ENCODE data around the gene MED9. TPM values are rescaled to one million over a fixed set of nuclear protein-coding genes. Genes with fewer than 3 reads are reported as not detected.

The MED9 gene
- total and polyA plus RNA-seq, 10 of the 15 experiments (the other 5 are each of a cell fraction or from before 2014, with no cell fraction given), result 1.5 to 22.4 (median 14.8) TPM

DNA sequence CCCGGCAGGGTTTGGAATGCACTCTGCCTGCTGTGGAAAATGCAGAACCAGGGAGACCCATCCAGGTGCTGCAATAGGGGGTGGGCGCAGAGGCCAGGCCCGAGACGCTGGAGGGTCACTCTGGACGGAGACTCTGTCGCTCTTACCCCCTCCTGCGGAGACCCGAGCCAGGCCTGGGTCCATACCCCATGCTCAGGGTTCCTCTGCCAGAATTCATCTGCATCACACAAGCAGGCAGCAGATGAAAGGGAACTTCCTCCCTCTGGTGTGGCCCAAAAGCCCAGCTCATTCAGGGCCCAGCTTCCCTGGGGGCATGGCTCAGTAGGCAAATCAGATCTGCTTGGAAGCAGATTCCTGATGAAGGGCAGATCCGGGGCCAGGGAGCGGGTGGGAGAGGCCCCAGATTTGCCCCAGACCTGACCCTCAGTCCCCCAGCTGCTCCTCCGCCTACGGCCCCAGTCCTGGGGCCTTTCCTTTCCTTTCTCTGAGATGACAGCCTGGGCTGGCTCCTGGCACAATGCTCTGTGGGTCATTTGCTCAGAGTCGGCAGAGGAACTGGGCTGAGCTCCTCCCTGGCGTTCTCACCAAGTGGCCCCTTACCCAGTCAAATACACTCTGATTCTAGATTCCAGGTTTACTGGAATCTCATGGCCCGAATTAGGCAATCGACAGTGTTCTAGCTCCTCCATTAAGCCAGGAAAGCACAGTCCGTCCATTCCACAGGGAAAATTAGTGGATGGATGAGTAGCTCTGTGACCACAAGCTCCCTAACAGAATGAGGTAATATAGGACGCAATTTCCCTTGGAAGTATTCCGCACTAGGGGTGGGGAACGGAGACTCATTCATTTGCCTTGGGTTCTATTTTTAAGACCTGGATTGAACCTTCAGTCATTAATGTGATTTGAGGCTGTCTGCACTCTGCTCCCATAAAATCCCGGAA lies 38.5 kb downstream of the MED9 start:
- WGBS (ENCODE audit: insufficient coverage, insufficient replicate concordance, low lambda C conversion rate, missing lambda C conversion rate), result 65% methylated on average over 21 of the region's 21 CpGs
- no TSS peak for BruUV-seq (replicated peaks)
- no peaks in the 10 kb centered on the region for H3K36me3 ChIP-seq (ENCODE audit: control insufficient read depth in 2 of 2, insufficient read depth in 2 of 2, low read length in 1 of 2)

More for the DNA sequence above, 38.5 kb downstream of the MED9 start:
- TF ChIP-seq TARDBP (IDR thresholded peaks at IDR 0.05; ENCODE audit: borderline replicate concordance) (no peak), RBBP5 (conservative IDR thresholded peaks at IDR 0.05) (no peak), KLF5 (IDR thresholded peaks at IDR 0.05; ENCODE audit: partially characterized antibody) (no peak), ZNF622 (IDR thresholded peaks at IDR 0.05) (no peak), ZBTB11 (CRISPR knock-in tag; IDR thresholded peaks at IDR 0.05) (no peak), BRCA1 (IDR thresholded peaks at IDR 0.05; ENCODE audit: low read depth, low read length) (no peak), CEBPB (IDR thresholded peaks at IDR 0.05; ENCODE audit: borderline replicate concordance in 1 of 2, low read depth in 2 of 2, low read length in 2 of 2) (no peak)
- TF ChIP-seq, protein P1, sequence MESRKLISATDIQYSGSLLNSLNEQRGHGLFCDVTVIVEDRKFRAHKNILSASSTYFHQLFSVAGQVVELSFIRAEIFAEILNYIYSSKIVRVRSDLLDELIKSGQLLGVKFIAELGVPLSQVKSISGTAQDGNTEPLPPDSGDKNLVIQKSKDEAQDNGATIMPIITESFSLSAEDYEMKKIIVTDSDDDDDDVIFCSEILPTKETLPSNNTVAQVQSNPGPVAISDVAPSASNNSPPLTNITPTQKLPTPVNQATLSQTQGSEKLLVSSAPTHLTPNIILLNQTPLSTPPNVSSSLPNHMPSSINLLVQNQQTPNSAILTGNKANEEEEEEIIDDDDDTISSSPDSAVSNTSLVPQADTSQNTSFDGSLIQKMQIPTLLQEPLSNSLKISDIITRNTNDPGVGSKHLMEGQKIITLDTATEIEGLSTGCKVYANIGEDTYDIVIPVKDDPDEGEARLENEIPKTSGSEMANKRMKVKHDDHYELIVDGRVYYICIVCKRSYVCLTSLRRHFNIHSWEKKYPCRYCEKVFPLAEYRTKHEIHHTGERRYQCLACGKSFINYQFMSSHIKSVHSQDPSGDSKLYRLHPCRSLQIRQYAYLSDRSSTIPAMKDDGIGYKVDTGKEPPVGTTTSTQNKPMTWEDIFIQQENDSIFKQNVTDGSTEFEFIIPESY (IDR thresholded peaks at IDR 0.05), result no peak
- TF ChIP-seq, protein P2, sequence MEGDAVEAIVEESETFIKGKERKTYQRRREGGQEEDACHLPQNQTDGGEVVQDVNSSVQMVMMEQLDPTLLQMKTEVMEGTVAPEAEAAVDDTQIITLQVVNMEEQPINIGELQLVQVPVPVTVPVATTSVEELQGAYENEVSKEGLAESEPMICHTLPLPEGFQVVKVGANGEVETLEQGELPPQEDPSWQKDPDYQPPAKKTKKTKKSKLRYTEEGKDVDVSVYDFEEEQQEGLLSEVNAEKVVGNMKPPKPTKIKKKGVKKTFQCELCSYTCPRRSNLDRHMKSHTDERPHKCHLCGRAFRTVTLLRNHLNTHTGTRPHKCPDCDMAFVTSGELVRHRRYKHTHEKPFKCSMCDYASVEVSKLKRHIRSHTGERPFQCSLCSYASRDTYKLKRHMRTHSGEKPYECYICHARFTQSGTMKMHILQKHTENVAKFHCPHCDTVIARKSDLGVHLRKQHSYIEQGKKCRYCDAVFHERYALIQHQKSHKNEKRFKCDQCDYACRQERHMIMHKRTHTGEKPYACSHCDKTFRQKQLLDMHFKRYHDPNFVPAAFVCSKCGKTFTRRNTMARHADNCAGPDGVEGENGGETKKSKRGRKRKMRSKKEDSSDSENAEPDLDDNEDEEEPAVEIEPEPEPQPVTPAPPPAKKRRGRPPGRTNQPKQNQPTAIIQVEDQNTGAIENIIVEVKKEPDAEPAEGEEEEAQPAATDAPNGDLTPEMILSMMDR (IDR thresholded peaks at IDR 0.05 in 2 of 3, conservative IDR thresholded peaks at IDR 0.05 in 1 of 3; ENCODE audit: control insufficient read depth in 2 of 3, extremely low read depth in 1 of 3, insufficient read depth in 1 of 3, low read depth in 3 of 3, low read length in 3 of 3), result no peak
- TF ChIP-seq, protein P3, sequence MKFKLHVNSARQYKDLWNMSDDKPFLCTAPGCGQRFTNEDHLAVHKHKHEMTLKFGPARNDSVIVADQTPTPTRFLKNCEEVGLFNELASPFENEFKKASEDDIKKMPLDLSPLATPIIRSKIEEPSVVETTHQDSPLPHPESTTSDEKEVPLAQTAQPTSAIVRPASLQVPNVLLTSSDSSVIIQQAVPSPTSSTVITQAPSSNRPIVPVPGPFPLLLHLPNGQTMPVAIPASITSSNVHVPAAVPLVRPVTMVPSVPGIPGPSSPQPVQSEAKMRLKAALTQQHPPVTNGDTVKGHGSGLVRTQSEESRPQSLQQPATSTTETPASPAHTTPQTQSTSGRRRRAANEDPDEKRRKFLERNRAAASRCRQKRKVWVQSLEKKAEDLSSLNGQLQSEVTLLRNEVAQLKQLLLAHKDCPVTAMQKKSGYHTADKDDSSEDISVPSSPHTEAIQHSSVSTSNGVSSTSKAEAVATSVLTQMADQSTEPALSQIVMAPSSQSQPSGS (IDR thresholded peaks at IDR 0.05; ENCODE audit: low read length), result no peak
- TF ChIP-seq, protein P4, sequence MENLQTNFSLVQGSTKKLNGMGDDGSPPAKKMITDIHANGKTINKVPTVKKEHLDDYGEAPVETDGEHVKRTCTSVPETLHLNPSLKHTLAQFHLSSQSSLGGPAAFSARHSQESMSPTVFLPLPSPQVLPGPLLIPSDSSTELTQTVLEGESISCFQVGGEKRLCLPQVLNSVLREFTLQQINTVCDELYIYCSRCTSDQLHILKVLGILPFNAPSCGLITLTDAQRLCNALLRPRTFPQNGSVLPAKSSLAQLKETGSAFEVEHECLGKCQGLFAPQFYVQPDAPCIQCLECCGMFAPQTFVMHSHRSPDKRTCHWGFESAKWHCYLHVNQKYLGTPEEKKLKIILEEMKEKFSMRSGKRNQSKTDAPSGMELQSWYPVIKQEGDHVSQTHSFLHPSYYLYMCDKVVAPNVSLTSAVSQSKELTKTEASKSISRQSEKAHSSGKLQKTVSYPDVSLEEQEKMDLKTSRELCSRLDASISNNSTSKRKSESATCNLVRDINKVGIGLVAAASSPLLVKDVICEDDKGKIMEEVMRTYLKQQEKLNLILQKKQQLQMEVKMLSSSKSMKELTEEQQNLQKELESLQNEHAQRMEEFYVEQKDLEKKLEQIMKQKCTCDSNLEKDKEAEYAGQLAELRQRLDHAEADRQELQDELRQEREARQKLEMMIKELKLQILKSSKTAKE (IDR thresholded peaks at IDR 0.05; ENCODE audit: low read depth, poor library complexity, severe bottlenecking), result no peak
- no peak overlapping the region for H3K4me3 ChIP-seq
- H4K20me1 ChIP-seq (ENCODE audit: control insufficient read depth, insufficient read depth), result no peaks in the 10 kb centered on the region
- RAD21 ChIA-PET (ENCODE audit: unreplicated experiment), result no interaction called here
- H2AFZ ChIP-seq (ENCODE audit: control insufficient read depth, low read depth, low read length), result no peak overlapping the region
- H3K9ac ChIP-seq (ENCODE audit: control insufficient read depth, insufficient read depth, low read length), result no peak overlapping the region
- POLR2A ChIA-PET, result no interaction called here
- CTCF ChIA-PET, result no interaction called here
- SMC1A ChIA-PET (ENCODE audit: uncharacterized antibody, unreplicated experiment), result no interaction called here
- ATAC-seq, result no peak
- no peaks in the 10 kb centered on the region for H3K79me2 ChIP-seq (ENCODE audit: control insufficient read depth, insufficient read depth, low read length)
- H3K27me3 ChIP-seq (replicated peaks in 1 of 2; ENCODE audit: control insufficient read depth in 2 of 2, insufficient read depth in 2 of 2, low read length in 1 of 2), result no peaks in the 10 kb centered on the region
- no peaks in the 10 kb centered on the region for H3K4me1 ChIP-seq (ENCODE audit: control insufficient read depth, insufficient read depth, low read length)
- no peak for DNase-seq (ENCODE audit: low read depth, low spot score)
- no peaks in the 10 kb centered on the region for H3K9me3 ChIP-seq (replicated peaks; ENCODE audit: control insufficient read depth, insufficient read depth, low read length)
- H3K4me2 ChIP-seq (ENCODE audit: control insufficient read depth, insufficient read depth), result no peak overlapping the region
- intact Hi-C loops (cut with micrococcal nuclease; ENCODE audit: unreplicated experiment) (no loop called here), in situ Hi-C loops (cut with MboI) (no loop called here)
- FAIRE-seq, result no peak
- no peak overlapping the region for H3K27ac ChIP-seq (ENCODE audit: control insufficient read depth, insufficient read depth)
